ENCODE results near the gene SFI1.

Gene SFI1

DNA sequence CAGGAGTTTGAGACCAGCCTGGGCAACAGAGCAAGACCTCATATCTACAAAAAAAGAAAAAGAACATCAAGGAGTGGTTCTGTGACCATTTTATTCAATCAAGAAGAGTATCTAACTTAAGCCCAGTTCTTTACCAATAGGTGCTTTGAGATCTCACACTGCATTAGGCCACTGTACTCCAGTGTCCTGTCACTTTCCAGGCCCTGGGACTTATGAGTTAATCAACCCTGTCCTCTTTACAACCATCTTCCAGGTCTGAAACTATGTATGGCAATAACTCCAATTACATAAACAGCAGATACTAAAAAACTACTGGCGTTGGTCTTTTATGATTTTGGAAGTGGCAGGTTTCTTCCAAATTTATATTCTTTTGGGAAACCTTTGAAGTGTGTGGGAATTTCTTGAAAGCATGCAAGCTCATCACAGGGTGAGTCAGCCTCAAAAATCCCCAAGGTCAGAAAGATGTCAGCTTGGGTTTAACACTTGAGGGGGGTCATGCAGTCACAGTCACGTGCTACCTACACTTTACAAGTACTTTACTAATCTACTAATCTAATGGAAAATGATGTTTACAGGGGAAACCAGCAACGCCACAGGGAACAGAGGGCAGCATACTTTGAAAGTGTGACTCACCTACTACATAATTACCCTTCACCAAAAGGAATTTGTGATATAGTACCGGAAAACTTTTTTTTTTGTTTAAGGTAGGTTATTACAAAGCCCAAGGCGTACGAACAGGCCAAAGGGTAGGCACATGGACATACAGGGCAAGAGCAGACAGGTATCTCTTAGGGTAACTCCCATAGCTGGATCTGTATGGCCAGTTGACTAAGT is 150.1 kb downstream of the SFI1 start:
- peak; percentile 88 for DNase-seq

DNA sequence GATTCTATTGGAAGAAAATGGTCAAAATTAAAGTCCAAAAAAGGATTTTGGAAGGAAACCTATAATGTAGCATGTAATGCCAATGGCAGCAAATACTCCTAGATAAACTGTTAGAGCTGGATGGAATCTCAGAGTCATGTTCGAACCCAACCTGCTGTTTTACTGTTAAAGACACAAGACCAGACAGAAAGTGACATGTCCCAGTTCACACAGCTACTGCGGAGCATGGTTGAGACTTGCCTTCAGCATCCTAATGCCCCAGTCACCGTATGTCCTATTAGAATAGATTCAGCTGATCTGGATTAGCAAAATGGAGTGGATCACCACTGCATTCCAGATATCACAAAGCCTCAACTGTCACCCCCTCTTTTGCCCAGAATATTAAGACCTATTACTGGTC is 150.7 kb downstream of the SFI1 start:
- DNase-seq: no peak

GRCh38 chr22:31647523-31648320 is 151.4 kb downstream of the SFI1 start:
- DNase-seq: peak; percentile 78

GRCh38 chr22:31650391-31650790 is 154.1 kb downstream of the SFI1 start:
- DNase-seq: peak; percentile 88

DNA sequence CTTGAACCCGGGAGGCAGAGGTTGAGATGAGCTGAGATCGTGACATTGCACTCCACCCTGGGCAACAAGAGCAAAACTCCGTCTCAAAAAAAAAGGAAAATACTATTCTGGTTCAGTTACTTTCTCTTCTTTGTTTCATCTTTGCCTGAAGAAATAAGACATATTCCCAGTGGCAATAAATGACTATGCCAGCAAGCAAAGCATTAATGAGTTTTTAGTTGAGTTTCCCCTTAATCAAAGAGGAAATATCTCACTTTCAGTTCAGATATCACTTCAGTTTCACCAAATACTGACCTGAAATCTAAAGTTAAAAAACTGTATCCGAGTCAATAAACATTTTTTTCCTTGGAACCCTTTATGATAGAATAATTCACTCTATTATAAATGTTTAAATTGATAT is 155.3 kb downstream of the SFI1 start:
- DNase-seq: no peak

GRCh38 chr22:31652088-31652487 is 155.8 kb downstream of the SFI1 start:
- no peak for DNase-seq

- no peak for DNase-seq
Measured at GRCh38 chr22:31652911-31653684, 156.8 kb downstream of the SFI1 start.

- DNase-seq: no peak
Measured at GRCh38 chr22:31653944-31654343, 157.6 kb downstream of the SFI1 start.

DNA sequence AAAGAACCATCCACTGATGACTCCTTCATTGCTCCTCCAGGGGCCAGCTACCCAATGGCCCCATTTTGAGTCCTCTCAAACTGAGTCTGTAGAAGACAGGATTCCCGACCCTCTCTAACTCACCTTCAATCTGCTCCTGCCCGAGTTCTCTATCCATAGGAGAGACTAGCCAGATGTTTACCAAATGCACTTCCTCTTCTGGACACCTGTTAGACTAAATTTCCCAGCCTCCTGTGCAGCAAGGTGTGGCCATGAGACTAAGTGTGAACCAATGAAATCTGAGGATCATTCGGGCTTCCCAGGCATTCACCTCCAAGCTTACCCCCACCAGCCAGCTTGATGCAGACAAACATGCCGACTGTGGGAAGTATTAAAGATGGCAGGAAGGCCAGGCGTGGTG is 158.1 kb downstream of the SFI1 start:
- no peak for DNase-seq

- DNase-seq: no peak
Measured at GRCh38 chr22:31659246-31659645, 162.9 kb downstream of the SFI1 start.

DNA sequence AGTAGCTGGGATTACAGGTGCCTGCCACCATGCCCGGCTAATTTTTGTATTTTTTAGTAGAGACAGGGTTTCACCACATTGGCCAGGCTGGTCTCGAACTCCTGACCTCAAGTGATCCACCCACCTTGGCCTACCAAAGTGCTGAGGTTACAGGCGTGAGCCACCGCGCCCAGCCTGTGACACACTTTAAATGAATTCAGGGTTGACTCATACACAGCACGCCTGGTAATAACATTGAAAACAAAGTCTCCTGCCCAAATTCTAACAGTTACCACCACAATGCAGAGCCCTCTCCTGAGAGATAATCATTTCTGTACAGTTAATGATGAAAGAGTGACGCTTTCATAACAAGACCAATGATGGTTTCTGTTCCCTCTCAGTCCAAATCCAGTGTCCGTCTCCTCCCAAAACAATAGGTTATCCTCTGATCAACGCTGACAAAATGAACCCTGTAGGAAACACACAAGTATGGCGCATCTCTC is 164.6 kb downstream of the SFI1 start:
- peak; percentile 58 for DNase-seq

DNA sequence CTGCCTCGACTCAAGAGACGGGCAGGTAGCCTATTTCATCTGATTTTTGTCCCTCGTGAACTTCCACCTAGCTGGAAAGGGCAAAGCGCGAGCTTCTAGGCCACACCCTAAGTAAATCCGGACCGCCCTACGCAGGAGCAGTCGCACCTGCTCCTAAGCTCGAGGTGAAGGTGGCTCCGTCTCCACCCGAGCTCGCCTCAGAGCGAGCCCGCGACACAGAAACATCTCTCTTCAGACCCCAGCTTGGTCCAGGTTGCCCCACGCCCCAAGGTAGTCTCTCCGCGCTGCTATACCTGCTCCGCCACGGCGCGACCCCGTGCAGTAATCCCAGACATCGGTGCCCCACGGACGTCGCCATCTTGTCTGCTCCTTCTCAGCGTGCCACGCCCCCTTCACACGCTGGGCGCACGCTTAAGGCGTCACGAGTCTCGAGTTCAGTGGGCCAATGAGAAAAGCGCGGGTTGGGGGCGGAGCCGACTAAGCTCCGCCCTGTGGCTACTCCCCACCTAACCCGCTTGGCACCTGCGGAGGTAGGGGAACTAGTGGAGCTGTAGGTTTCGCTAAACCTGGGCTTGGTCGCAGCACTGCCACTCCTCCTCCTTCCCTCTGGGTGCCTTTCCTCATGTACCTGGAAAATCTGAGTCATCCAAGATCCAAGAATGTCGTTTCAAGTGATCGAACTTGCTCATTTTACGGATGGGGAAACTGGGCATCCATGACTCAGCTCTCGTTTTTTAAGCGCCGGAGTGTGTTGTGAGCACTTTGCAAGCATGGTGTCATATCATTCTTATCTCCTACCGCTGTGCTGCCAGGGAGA is 165.7 kb downstream of the SFI1 start, which contains the start of gene PISD:
TSS of gene PISD (minus strand) at position 365 of the 817 bp plus-strand sequence. CDS start at position 358, 7 bp downstream.
- DNase-seq: peak; percentile 93

DNA sequence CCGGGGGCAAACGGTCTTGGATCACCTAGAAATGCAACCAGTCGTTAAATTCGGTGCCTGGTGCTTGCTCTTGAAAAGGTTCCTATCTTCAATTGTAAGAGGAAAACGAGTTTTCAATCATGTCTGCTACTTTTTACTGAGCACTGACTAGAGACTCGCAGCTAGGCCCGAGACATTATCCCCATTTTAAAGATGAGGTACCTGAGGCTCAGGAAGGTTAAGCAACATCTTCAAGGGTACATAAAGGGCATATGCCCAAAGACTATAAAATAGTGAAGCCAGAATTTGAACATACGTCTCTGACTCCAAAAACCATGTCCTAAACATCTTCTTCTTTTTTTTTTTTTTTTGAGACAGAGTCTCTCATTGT is 166.3 kb downstream of the SFI1 start:
- no peak for DNase-seq
